Head of caudate nucleus (tissue), 42 donors: ENCODE measurements around the gene PARG.

Experiments
- DNase-seq, 42 donors: peaks; one replicate each; pipeline versions ENCODE4 v3.0.0 to v3.0.0-alpha.2; 2020 to 2021; ENCODE audit warnings: mixed read lengths in 7 of 42
- intact Hi-C: fragments of 100-400 bp; cut with DNase I; formaldehyde crosslinking; loops from one replicate; pipeline ENCODE4 v1.15.0; 2022

PARG gene

GRCh38 chr10:49768731-49769130 lies 173.1 kb downstream of the PARG start:
- intact Hi-C loops, result no loop called here

GRCh38 chr10:49768329-49768728 lies 173.5 kb downstream of the PARG start:
- intact Hi-C loops, result no loop called here
- no peak for DNase-seq

More at GRCh38 chr10:49768731-49769130, 173.1 kb downstream of the PARG start:
- DNase-seq, result no peak
